Neural progenitor cell (in vitro differentiated cells): Measurements from ENCODE around the gene UGT2B7. TPM values are rescaled to one million over a fixed set of nuclear protein-coding genes. Genes with fewer than 3 reads are reported as not detected.

Experiments used
- DNase-seq: peaks from one replicate; pipeline ENCODE4 v3.0.0-alpha.2; 2016; ENCODE audit warnings: low spot score
- H2AFZ ChIP-seq: fragments of 200-600 bp; sonication (generic); replicated peaks from 2 replicates; pipeline ENCODE4 v1.6.1; 2016; ENCODE audit warnings: antibody characterized with exemption
- H3F3A ChIP-seq: fragments of 200-600 bp; sonication (generic); 2 replicates; pipeline ENCODE4 v1.6.1; 2016; ENCODE audit warnings: antibody characterized with exemption, low read depth
- H3K27ac ChIP-seq: fragments of 200-600 bp; sonication (generic); 2 replicates; pipeline ENCODE4 v1.5.1; 2016; ENCODE audit warnings: mild to moderate bottlenecking
- H3K27me3 ChIP-seq: fragments of 200-600 bp; sonication (generic); 2 replicates; pipeline ENCODE4 v1.6.1; 2016; ENCODE audit warnings: mild to moderate bottlenecking, moderate library complexity
- H3K36me3 ChIP-seq: fragments of 200-600 bp; sonication (generic); 2 replicates; pipeline ENCODE4 v1.5.1; 2016
- H3K4me1 ChIP-seq: fragments of 200-600 bp; sonication (generic); 2 replicates; pipeline ENCODE4 v1.6.1; 2016; ENCODE audit warnings: mixed run types
- H3K4me2 ChIP-seq: fragments of 200-600 bp; sonication (generic); 2 replicates; pipeline ENCODE4 v1.6.1; 2016
- H3K4me3 ChIP-seq: fragments of 200-600 bp; sonication (generic); 2 replicates; pipeline ENCODE4 v1.5.1; 2016
- H3K79me2 ChIP-seq: fragments of 200-600 bp; sonication (generic); 2 replicates; pipeline ENCODE4 v1.6.1; 2016; ENCODE audit warnings: low read depth
- H3K9ac ChIP-seq: fragments of 200-600 bp; sonication (generic); 2 replicates; pipeline ENCODE4 v1.6.1; 2016
- H3K9me3 ChIP-seq: fragments of 200-600 bp; sonication (generic); 2 replicates; pipeline ENCODE4 v1.5.1; 2016; ENCODE audit warnings: low read depth
- H4K20me1 ChIP-seq: fragments of 200-600 bp; sonication (generic); 2 replicates; pipeline ENCODE4 v1.6.1; 2016; ENCODE audit warnings: low read depth
- H3K27ac Mint-ChIP-seq: 3 replicates; pipeline ENCODE4 v1.8.0; 2021; ENCODE audit warnings: mixed read lengths
- H3K27me3 Mint-ChIP-seq: 2 replicates; pipeline ENCODE4 v1.8.0; 2022; ENCODE audit warnings: low read depth, mild to moderate bottlenecking, inconsistent platforms, moderate library complexity, mixed read lengths; ENCODE audit not compliant: insufficient read depth
- H3K36me3 Mint-ChIP-seq: 3 replicates; pipeline ENCODE4 v1.8.0; 2021; ENCODE audit warnings: mixed read lengths
- H3K4me1 Mint-ChIP-seq: 3 replicates; pipeline ENCODE4 v1.8.0; 2021; ENCODE audit warnings: mixed read lengths
- H3K4me3 Mint-ChIP-seq: 3 replicates; pipeline ENCODE4 v1.8.0; 2021; ENCODE audit warnings: mild to moderate bottlenecking, moderate library complexity, mixed read lengths
- H3K9me3 Mint-ChIP-seq: 3 replicates; pipeline ENCODE4 v1.8.0; 2020; ENCODE audit warnings: mixed read lengths
- CTCF ChIP-seq: fragments of 200-600 bp; sonication (generic); IDR thresholded peaks from 2 replicates; pipeline ENCODE4 v1.5.1; 2017; ENCODE audit warnings: antibody characterized with exemption, mild to moderate bottlenecking
- EZH2 ChIP-seq: fragments of 200-600 bp; sonication (generic); IDR thresholded peaks from 2 replicates; pipeline ENCODE4 v1.6.1; 2017; ENCODE audit warnings: antibody characterized with exemption, mild to moderate bottlenecking, moderate library complexity
- EZH2phosphoT487 ChIP-seq: fragments of 200-600 bp; sonication (generic); IDR thresholded peaks from 2 replicates; pipeline ENCODE4 v1.6.1; 2017; ENCODE audit warnings: antibody characterized with exemption
- total RNA-seq: library from RNA; depleted of rRNA; stranded (reverse); fragments of >200 nt; gene quantifications from 2 replicates; pipeline ENCODE4 v1.2.3, GENCODE V29; 2015; ENCODE audit warnings: low replicate concordance

Gene UGT2B7
- total RNA-seq, 1 donor from 2014 or later: not detected

GRCh38 chr4:69093681-69094080 is 2.6 kb upstream of the UGT2B7 start:
- Histone ChIP-seq H3K36me3 (no peaks in the 10 kb centered on the region), H3K4me1 (no peaks in the 10 kb centered on the region), H3K27me3 (no peaks in the 10 kb centered on the region), H3K9ac (no peak overlapping the region), H3K4me2 (no peak overlapping the region), H3F3A (no peaks in the 10 kb centered on the region), H2AFZ (no peak overlapping the region), H3K4me3 (no peak overlapping the region), H3K9me3 (no peaks in the 10 kb centered on the region), H3K79me2 (no peaks in the 10 kb centered on the region), H4K20me1 (no peaks in the 10 kb centered on the region), H3K27ac (no peak overlapping the region)
- Mint-ChIP-seq H3K4me1 (peaks cover 3% of the 10 kb centered on the region), H3K36me3 (no peaks in the 10 kb centered on the region), H3K27me3 (peaks cover under 1% of the 10 kb centered on the region), H3K27ac (no peak overlapping the region), H3K4me3 (no peak overlapping the region), H3K9me3 (no peaks in the 10 kb centered on the region)
- no peak for DNase-seq
- TF ChIP-seq EZH2: no peak
- TF ChIP-seq CTCF: no peak
- TF ChIP-seq EZH2phosphoT487: no peak

- H3K27me3 ChIP-seq: no peaks in the 10 kb centered on the region
- Mint-ChIP-seq H3K27ac (no peak overlapping the region), H3K9me3 (no peaks in the 10 kb centered on the region), H3K4me3 (no peak overlapping the region), H3K4me1 (peaks cover 3% of the 10 kb centered on the region), H3K27me3 (no peaks in the 10 kb centered on the region), H3K36me3 (no peaks in the 10 kb centered on the region)
- H3K9ac ChIP-seq: no peak overlapping the region
- no peaks in the 10 kb centered on the region for H3K4me1 ChIP-seq
- TF ChIP-seq EZH2phosphoT487 (no peak), EZH2 (no peak), CTCF (no peak)
- no peaks in the 10 kb centered on the region for H3F3A ChIP-seq
- H4K20me1 ChIP-seq: no peaks in the 10 kb centered on the region
- H3K4me2 ChIP-seq: no peak overlapping the region
- no peak overlapping the region for H3K27ac ChIP-seq
- no peaks in the 10 kb centered on the region for H3K79me2 ChIP-seq
- no peak overlapping the region for H3K4me3 ChIP-seq
- no peaks in the 10 kb centered on the region for H3K9me3 ChIP-seq
- H2AFZ ChIP-seq: no peak overlapping the region
- no peak for DNase-seq
- H3K36me3 ChIP-seq: no peaks in the 10 kb centered on the region
Observed at GRCh38 chr4:69095301-69095731, 958 bp upstream of the UGT2B7 start.

GRCh38 chr4:69096810-69097209 is 536 bp downstream of the UGT2B7 start:
- peaks cover 5% of the 10 kb centered on the region for H3K4me1 Mint-ChIP-seq
- Histone ChIP-seq H4K20me1 (no peaks in the 10 kb centered on the region), H3K4me3 (no peak overlapping the region), H3F3A (no peaks in the 10 kb centered on the region), H3K9me3 (no peaks in the 10 kb centered on the region), H3K9ac (no peak overlapping the region), H2AFZ (no peak overlapping the region), H3K27ac (no peak overlapping the region), H3K4me2 (no peak overlapping the region), H3K4me1 (no peaks in the 10 kb centered on the region), H3K27me3 (no peaks in the 10 kb centered on the region), H3K79me2 (no peaks in the 10 kb centered on the region), H3K36me3 (no peaks in the 10 kb centered on the region)
- no peak overlapping the region for H3K4me3 Mint-ChIP-seq
- H3K9me3 Mint-ChIP-seq: no peaks in the 10 kb centered on the region
- DNase-seq: no peak
- no peak for TF ChIP-seq EZH2
- no peak for TF ChIP-seq CTCF
- no peak for TF ChIP-seq EZH2phosphoT487
- no peaks in the 10 kb centered on the region for H3K27me3 Mint-ChIP-seq
- no peaks in the 10 kb centered on the region for H3K36me3 Mint-ChIP-seq
- H3K27ac Mint-ChIP-seq: peak overlapping the region; percentile 5
